Loucy (cell line): ENCODE results near the gene ZNF438.

ENCODE experiments used
- H2AFZ ChIP-seq: fragments of 200-600 bp; sonication (generic); 2 replicates; pipeline ENCODE4 v1.6.0; 2016; ENCODE audit warnings: antibody characterized with exemption, mild to moderate bottlenecking, low read length, moderate library complexity
- H3F3A ChIP-seq: fragments of 200-600 bp; 2 replicates; pipeline ENCODE4 v1.6.0; 2016; ENCODE audit warnings: antibody characterized with exemption, low read depth, mild to moderate bottlenecking
- H3K27me3 ChIP-seq: fragments of 200-600 bp; sonication (generic); 2 replicates; pipeline ENCODE4 v1.6.1; 2014; ENCODE audit warnings: low read length, mild to moderate bottlenecking; ENCODE audit not compliant: insufficient read depth, poor library complexity, severe bottlenecking
- H3K36me3 ChIP-seq: fragments of 200-600 bp; sonication (generic); 2 replicates; pipeline ENCODE4 v1.6.1; 2016; ENCODE audit warnings: low read length; ENCODE audit not compliant: insufficient read depth
- H3K4me1 ChIP-seq: fragments of 200-600 bp; sonication (generic); 2 replicates; pipeline ENCODE4 v1.5.1; 2014; ENCODE audit warnings: low read length, mild to moderate bottlenecking; ENCODE audit not compliant: insufficient read depth, poor library complexity, severe bottlenecking
- H3K4me2 ChIP-seq: fragments of 200-600 bp; sonication (generic); 2 replicates; pipeline ENCODE4 v1.6.0; 2014; ENCODE audit warnings: antibody characterized with exemption, low read length, low read depth, mild to moderate bottlenecking; ENCODE audit not compliant: poor library complexity, severe bottlenecking
- H3K4me3 ChIP-seq: fragments of 200-600 bp; sonication (generic); 2 replicates; pipeline ENCODE4 v1.5.1; 2014; ENCODE audit warnings: low read length, mild to moderate bottlenecking, mixed read lengths; ENCODE audit not compliant: poor library complexity, severe bottlenecking
- H3K79me2 ChIP-seq: fragments of 200-600 bp; sonication (generic); 2 replicates; pipeline ENCODE4 v1.6.1; 2014; ENCODE audit warnings: low read length; ENCODE audit not compliant: insufficient read depth
- H3K9ac ChIP-seq: fragments of 200-600 bp; sonication (generic); 2 replicates; pipeline ENCODE4 v1.6.0; 2014; ENCODE audit warnings: mild to moderate bottlenecking, low read depth, low read length, moderate library complexity; ENCODE audit not compliant: poor library complexity, severe bottlenecking
- H3K9me2 ChIP-seq: fragments of 200-600 bp; sonication (generic); replicated peaks from 2 replicates; pipeline ENCODE4 v1.6.1; 2016; ENCODE audit warnings: low read depth, low read length, mixed read lengths
- H3K9me3 ChIP-seq: fragments of 200-600 bp; sonication (generic); 2 replicates; pipeline ENCODE4 v1.6.1; 2014; ENCODE audit warnings: mild to moderate bottlenecking, antibody characterized with exemption, low read length, low read depth; ENCODE audit not compliant: insufficient read depth
- H4K20me1 ChIP-seq: fragments of 200-600 bp; sonication (generic); 2 replicates; pipeline ENCODE4 v1.6.0; 2014; ENCODE audit warnings: antibody characterized with exemption, low read length, mild to moderate bottlenecking; ENCODE audit not compliant: insufficient read depth, poor library complexity, severe bottlenecking
- EZH2phosphoT487 ChIP-seq: fragments of 200-600 bp; IDR thresholded peaks from 2 replicates; pipeline ENCODE4 v1.6.1; 2018; ENCODE audit warnings: antibody characterized with exemption, mild to moderate bottlenecking, moderate library complexity, borderline replicate concordance
- TF ChIP-seq, protein P1 (sequence below): fragments of 200-600 bp; sonication (generic); conservative IDR thresholded peaks from 2 replicates; pipeline ENCODE4 v1.5.1; 2014; ENCODE audit warnings: mild to moderate bottlenecking, antibody characterized with exemption, low read length

Gene ZNF438

GRCh38 chr10:30818010-30818660 lies 213.5 kb downstream of the ZNF438 start:
- Histone ChIP-seq H3K27me3 (no peaks in the 10 kb centered on the region), H3K4me2 (peak overlapping the region; percentile 2), H3K79me2 (no peaks in the 10 kb centered on the region), H4K20me1 (no peaks in the 10 kb centered on the region), H3K4me1 (peaks cover 46% of the 10 kb centered on the region), H2AFZ (no peak overlapping the region), H3F3A (no peaks in the 10 kb centered on the region), H3K4me3 (no peak overlapping the region), H3K9me3 (no peaks in the 10 kb centered on the region), H3K9me2 (no peaks in the 10 kb centered on the region), H3K36me3 (no peaks in the 10 kb centered on the region), H3K9ac (peak overlapping the region; percentile 19)
- TF ChIP-seq, protein P1, sequence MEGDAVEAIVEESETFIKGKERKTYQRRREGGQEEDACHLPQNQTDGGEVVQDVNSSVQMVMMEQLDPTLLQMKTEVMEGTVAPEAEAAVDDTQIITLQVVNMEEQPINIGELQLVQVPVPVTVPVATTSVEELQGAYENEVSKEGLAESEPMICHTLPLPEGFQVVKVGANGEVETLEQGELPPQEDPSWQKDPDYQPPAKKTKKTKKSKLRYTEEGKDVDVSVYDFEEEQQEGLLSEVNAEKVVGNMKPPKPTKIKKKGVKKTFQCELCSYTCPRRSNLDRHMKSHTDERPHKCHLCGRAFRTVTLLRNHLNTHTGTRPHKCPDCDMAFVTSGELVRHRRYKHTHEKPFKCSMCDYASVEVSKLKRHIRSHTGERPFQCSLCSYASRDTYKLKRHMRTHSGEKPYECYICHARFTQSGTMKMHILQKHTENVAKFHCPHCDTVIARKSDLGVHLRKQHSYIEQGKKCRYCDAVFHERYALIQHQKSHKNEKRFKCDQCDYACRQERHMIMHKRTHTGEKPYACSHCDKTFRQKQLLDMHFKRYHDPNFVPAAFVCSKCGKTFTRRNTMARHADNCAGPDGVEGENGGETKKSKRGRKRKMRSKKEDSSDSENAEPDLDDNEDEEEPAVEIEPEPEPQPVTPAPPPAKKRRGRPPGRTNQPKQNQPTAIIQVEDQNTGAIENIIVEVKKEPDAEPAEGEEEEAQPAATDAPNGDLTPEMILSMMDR, result no peak
- TF ChIP-seq EZH2phosphoT487, result no peak

DNA sequence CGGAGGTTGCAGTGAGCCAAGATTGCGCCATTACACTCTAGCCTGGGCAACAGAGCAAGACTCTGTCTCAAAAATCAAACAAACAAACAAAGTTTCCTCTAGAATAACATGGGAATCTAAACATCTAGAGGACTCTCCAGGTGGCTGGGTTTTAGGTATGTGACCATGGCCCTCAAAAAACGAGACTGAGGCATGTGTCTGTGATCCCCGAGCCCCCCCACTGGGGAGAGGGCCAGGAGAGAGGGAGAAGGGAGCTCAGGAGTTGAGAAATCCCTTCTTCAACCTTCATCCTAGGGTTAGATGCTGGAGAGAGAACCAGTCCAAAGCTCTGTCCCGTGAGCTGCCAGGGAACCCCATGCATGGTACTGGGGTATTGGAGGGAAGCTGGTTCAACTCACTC lies 214.1 kb downstream of the ZNF438 start:
- TF ChIP-seq, protein P1, result no peak
- no peak for TF ChIP-seq EZH2phosphoT487
- H3K4me3 ChIP-seq, result no peak overlapping the region
- no peaks in the 10 kb centered on the region for H3K27me3 ChIP-seq
- H3K79me2 ChIP-seq, result no peaks in the 10 kb centered on the region
- H3K9ac ChIP-seq, result no peak overlapping the region
- H3K4me1 ChIP-seq, result peaks cover 52% of the 10 kb centered on the region
- peak overlapping the region; percentile 2 for H3K4me2 ChIP-seq
- H2AFZ ChIP-seq, result no peak overlapping the region
- H3F3A ChIP-seq, result no peaks in the 10 kb centered on the region
- no peaks in the 10 kb centered on the region for H3K9me2 ChIP-seq
- no peaks in the 10 kb centered on the region for H3K9me3 ChIP-seq
- H4K20me1 ChIP-seq, result no peaks in the 10 kb centered on the region
- H3K36me3 ChIP-seq, result no peaks in the 10 kb centered on the region

- TF ChIP-seq, protein P1, result no peak
- no peak for TF ChIP-seq EZH2phosphoT487
- Histone ChIP-seq H3K4me1 (peaks cover 59% of the 10 kb centered on the region), H3K4me2 (no peak overlapping the region), H3K79me2 (no peaks in the 10 kb centered on the region), H3K27me3 (no peaks in the 10 kb centered on the region), H4K20me1 (no peaks in the 10 kb centered on the region), H3F3A (no peaks in the 10 kb centered on the region), H3K9me3 (no peaks in the 10 kb centered on the region), H3K9ac (no peak overlapping the region), H3K4me3 (no peak overlapping the region), H3K9me2 (no peaks in the 10 kb centered on the region), H2AFZ (no peak overlapping the region), H3K36me3 (no peaks in the 10 kb centered on the region)
These were observed 214.9 kb downstream of the ZNF438 start for GRCh38 chr10:30816820-30817171.
